ENCODE data around the gene BBS12.

Gene BBS12

DNA sequence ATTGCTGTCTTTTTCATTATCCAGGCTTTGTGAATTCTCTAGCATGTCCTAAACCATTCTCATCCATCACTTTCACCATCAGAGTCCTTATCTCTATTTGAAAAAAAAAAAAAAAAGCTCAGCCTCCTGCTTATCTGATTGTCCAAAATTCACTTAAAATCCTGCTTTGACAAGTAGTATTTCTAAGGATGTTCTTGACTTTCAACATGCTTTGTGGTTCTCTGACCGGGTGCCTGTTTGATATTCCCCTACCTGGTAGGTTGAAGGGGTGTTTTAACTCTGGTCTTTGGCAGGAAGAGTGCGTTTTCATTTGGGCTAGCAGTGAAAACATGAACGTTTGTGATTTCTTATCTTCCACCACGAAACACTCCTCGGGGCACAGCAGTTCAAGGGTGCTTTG, 17.3 kb upstream of the BBS12 start:
- no peak for DNase-seq (ENCODE audit: low spot score)

DNA sequence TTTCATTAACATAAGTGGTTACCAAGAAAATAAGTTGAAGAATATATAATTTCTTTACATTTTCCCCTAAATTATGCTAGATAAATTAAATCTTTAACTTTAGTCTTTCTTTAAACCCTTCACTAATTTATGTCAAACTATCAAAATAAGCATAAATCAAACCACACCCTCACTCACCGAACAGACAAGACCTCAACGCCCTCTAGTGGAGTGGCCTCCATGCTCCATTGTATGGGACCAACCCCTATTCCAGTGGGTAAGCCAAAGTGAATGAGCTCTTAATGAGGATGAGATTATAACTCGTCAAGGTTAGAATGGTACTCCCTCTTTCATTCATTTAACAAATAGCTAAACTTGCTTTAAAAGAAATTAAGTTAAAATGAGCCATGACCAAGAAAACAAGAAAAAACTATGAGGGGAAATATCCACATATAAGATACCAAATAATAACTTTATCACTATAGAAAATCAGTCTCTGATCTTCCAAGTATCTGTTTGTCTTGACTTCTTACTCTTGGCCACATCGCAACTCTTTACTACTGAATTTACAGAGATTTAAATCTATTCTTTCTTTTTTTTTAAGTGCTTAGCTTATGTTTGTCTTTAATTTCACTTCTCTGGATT, 15.6 kb upstream of the BBS12 start:
- peak; percentile 85 for DNase-seq (ENCODE audit: low spot score)

DNA sequence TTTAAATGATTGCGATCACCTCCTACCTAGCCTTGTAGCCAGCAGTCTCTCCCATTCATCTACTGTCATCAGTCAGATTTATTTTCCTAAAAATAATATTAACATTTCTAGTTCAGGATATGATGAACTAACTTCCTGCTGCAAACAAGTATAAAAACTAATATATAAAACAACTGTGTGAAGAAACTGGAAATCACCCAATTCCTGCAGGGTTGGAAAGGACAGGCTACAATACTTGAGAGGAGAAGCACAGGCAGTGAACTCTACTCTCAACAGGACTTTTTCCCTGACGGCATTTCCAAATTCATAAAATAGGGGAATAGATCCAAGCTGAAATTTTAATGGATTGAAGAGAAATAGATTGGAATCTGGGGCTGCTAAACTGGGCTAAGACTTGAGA, 14.2 kb upstream of the BBS12 start:
- no peak for DNase-seq (ENCODE audit: low spot score)

DNA sequence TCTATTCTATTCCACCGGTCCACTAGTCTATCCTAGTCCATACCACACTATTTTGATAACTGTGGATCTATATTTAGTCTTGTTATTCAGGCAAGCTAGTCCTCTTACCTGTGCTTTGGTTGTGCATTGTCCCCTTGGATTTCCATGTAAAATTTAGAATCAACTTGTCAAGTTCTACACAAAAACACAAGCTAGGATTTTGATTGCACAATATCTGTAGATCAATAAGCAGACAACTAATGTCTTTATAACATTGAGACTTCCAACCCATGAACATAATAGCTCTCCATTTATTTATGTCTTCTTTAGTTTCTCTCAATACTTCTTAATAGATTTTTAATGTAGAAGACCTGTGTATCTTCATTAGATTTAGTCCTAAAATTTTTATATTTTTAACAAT, 10.2 kb upstream of the BBS12 start:
- DNase-seq (ENCODE audit: low spot score) = no peak

DNA sequence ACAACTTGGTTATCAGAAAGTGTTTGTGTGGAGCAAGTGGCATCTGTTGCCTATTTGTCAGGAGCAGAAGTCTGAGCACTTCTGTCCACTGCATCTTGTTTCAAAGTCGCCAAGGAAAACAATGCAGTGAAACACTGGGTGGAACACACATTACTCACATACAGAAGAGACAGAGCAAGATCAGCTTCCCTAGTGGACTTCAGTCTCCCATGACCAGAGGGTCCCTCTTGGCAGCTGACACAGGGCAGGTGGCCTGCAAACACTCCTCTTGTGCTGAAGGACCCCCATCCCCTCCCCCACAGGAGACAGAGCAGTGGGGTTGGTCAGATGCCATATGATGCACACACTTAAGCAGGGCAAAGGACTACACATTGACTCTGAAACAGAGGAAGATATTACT, 3.6 kb upstream of the BBS12 start:
- peak; percentile 8 for DNase-seq (ENCODE audit: low spot score)

DNA sequence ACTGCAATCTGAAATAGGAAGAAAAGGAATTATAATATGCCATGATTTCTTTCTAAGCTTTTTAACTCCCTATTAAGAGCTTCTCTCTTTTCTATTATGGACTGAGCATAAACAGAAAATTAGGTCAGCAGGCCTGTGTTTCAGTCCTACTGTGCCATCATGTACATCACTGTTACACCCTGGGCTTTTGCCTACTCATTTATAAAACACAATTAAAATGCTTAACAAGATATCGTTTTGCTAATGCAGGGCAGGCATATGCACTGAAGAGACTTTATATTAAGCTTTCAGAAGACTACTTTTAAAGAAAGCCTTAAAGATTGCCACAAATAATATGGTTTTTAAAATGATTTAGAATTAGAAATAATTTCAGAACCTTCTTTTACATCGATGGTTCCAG, 828 bp upstream of the BBS12 start:
- peak; percentile 13 for DNase-seq (ENCODE audit: low spot score)

DNA sequence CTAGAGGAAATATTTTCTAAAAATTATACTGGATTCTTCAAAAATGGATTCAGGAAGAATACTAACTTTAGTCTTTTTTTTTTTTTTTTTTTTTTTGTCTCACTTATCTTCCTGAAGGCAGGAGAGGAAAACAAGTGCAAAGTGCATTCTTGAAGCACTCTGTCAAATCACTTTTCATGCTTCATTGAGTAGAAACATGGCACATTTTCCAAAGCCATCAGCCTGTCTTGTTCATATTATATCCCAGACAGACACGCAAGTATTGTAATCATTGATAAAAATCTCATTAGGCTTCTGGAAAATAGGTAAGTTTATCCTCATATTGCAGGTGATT, 1.2 kb downstream of the BBS12 start:
- DNase-seq (ENCODE audit: low spot score) = no peak

DNA sequence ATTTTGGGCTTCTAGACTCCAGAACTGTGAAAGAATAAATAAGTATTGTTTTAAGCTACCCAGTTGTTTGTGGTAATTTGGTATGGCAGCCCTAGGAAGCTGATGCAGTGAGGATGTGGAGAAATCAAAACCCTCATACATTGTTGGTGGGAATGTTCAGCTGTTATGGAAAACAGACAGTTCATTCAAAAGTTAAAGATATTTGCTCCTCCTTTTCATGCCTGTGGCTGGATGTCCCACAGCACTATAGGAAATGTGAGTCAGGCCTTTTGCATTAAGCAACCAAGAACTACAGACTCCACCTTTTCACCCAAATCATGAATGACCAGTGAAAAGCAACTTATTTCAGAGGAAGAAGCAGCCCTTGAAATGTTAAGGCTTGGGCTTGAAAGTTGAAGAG, 6.7 kb downstream of the BBS12 start:
- no peak for DNase-seq (ENCODE audit: low spot score)

DNA sequence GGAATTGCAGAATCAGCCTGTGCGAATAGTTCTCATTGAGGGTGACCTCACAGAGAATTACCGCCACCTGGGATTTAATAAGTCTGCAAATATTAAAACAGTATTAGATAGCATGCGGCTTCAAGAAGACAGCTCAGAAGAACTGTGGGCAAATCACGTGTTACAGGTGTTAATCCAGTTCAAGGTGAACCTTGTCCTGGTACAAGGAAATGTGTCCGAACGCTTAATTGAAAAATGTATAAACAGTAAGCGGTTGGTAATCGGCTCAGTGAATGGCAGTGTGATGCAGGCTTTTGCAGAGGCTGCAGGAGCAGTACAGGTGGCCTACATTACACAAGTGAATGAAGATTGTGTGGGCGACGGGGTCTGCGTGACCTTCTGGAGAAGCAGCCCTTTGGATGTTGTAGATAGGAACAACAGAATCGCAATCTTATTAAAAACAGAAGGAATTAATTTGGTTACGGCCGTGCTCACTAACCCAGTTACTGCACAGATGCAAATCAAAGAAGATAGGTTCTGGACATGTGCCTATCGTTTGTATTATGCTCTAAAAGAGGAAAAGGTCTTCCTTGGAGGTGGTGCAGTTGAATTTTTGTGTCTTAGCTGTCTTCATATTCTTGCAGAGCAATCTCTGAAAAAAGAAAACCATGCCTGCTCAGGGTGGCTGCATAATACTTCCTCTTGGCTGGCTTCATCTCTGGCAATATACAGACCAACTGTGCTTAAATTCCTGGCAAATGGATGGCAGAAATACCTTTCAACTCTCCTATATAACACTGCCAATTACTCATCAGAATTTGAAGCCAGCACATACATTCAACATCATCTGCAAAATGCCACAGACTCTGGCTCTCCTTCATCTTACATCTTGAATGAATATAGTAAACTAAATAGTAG, 10.7 kb downstream of the BBS12 start:
- no peak for DNase-seq (ENCODE audit: low spot score)

DNA sequence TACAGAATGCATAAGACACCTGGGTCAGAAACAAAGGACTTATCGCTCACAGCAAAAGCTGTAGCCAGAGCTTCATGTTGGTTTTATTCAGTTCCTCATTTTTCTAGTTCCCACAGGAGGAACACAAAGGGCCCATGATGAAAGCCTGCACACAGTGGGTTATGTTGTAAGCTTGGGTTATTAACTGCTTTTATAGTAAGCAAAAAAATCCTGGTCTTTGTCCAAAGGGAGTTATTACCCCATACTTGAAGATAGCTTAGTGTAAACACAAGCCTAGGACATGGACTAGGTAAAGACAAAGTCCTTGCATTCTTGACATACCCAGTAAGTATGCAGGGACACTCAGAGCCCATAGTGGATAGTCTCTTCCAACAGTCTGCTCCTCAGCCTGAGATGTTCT, 11.7 kb downstream of the BBS12 start:
- DNase-seq (ENCODE audit: low spot score) = peak; percentile 40

DNA sequence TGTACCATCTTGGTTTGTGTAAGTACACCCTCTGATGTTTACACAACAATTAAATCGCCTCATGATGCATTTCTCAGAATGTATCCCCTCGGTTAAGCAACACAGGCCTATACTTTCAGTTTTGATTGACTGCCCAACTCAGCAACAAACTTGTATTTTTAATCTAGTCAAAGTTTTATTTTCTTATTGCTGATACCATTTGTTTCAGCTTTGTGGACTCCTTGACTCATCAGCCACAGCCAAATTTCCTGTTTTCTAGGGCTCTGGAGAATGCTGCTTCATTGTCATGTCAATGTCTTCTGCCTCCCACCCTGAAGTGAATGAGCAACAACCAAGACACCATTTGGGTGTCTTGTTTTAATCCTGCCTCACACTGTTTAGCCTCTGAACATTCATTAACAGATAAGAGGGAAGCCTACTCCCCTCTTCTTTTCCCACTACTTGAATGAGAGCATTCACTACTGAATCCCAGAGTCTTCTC, 14.0 kb downstream of the BBS12 start:
- no peak for DNase-seq (ENCODE audit: low spot score)

DNA sequence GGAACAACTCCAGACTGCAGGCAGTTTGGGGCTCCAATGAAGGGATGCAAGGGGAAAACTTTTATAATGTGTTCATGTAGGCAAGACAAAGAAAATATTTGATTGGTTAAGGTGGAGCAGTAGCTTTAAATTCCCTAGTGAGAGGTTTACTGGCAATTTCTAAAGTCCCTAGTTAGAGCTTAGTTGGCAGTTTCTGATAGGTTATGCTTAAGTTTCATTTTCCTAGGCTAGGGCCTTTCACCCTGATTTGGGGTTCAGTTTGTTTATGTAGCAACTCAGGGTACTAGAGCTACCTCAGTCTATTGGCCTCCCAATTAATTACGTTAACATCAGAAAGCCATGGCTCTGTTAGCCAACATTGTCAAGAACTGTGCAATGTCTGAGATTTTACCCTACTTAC, 14.6 kb downstream of the BBS12 start:
- no peak for DNase-seq (ENCODE audit: low spot score)

DNA sequence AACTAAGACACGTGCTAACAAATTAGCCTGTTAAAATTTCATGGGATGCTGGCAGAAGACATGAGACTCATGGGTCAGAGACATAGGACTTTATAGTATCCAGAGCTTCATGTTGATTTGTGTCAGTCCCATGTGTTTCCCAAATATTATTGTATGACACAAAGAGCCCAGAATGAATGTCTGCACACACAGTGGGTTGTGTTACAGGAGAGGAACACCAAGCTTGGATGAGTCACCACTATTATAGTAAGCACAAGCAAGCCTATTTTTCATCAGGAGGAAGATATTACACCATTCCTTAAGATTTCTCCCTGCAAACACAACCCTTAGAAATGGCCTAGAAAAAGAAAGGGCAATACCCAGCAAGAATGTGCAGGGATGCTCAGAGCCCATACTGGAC, 15.4 kb downstream of the BBS12 start:
- DNase-seq (ENCODE audit: low spot score) = no peak

DNA sequence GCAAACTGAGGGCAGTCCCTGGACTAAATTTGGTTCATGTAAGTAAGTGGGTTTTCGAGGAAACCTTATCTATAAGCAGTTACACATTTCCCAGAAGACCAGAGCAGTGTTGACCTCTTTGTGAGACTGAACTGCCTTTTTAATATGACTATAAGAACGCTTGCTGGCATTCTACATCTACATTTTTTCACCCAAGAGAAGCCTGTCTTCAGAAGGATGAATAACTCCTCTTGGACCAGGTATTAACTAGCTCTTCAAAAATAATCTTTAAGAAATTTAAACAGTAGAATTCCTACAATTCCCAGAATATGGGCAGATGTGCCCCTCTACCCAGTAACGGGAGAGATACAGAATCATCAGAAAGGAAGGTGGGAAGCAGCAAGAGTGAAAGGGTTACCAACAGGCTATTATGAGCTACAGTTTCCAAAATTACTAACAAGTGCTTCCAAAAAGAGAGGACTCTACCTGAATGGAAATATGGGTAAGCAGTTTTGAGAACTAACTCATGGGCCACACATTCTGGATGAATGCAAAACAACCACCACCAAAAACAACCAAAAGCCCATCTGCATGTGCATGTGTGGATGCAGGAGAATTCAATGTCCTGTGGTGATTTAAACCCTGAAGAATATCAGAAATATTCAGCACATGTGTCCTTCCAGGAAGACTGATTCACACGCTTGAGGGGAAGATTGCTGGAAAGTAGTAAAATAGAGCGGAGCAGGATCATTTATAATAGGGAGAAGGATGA, 17.4 kb downstream of the BBS12 start:
- DNase-seq (ENCODE audit: low spot score) = no peak

DNA sequence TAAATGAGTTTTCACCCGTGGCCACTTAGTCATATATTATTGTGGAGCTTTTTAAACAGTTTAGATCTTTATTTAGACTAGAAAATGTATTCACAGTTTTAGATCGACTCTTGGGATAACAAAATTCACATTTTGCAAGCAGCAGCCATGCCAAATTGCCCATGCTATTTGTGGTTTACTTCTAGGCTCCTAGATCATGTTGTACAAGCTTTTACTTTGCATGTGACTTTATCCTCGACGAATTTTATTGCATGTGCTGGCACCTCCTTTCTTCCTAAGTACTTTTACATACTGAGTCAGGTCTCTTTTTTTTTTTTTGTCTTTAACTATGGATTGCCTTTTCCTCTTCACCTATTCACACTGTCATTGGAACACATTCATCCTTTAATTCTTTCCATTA, 23.2 kb downstream of the BBS12 start:
- DNase-seq (ENCODE audit: low spot score) = no peak

DNA sequence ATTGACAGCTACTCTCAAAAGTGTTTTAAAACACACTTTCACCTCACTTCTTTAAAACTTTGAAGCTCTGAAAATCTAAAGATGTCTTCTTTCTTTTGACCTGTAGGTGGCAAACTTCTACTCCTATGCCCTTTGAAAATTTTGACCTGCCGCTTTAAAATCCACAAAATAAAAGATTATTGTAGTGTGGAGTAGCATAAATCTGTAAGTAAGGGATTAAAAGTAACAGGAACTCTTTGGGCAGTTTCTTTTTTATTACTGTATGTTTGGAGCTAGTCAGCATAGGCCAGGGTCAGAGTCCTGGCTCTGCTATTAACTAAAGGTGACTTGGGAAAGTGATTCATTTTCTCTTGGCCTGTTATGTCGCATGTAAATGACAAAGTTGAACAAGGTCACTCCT, 25.5 kb downstream of the BBS12 start:
- DNase-seq (ENCODE audit: low spot score) = peak; percentile 51

DNA sequence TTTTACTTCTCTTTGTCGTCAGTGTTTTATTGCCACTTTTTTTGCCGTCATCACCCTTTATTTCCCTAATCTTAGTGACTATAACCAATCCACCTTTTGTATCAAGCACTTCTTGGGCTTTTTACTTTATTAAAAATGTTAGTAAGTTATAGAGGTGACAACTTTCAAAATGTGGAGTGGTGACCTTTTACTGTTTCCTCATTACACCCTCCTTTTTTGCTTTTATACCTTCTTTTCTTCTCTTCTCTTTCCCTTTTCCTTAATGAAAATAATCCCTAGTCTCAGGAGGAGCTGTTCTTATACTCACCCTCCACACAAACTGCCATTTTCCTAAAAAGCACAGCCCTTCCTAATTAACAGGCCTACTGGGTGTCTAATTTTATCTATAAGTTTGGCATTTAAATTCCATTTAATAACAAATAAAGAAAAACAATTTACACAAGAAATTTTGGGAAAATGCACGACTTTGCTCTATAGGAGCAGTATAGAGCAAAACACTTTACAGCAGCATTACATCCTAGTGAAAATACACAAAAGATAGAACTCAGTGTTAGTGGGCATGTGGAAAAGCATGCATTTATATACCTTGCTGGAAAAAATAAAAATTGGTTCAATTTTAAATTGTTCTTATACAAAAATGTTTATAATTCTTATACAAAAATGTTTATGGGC, 27.3 kb downstream of the BBS12 start:
- no peak for DNase-seq (ENCODE audit: low spot score)

DNA sequence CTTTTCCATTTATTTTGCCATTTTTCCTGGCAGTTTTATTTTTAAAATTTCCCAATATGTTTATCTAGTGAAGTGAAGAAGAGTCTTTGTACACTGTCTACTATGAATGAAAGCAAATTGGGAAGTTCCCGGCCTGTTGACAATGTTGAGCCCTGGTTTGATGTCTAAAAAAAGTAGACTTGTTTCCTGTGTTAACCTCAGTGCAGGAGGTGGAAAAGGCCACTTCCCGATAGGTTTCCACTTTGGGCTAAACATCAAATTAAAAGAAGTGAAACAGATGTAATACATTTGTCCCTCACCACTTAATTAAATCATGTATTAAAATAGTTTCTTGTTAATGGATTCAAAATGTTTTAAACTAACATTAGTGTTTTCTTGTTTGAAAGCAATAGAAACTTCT, 30.0 kb downstream of the BBS12 start:
- DNase-seq (ENCODE audit: low spot score) = peak; percentile 75

DNA sequence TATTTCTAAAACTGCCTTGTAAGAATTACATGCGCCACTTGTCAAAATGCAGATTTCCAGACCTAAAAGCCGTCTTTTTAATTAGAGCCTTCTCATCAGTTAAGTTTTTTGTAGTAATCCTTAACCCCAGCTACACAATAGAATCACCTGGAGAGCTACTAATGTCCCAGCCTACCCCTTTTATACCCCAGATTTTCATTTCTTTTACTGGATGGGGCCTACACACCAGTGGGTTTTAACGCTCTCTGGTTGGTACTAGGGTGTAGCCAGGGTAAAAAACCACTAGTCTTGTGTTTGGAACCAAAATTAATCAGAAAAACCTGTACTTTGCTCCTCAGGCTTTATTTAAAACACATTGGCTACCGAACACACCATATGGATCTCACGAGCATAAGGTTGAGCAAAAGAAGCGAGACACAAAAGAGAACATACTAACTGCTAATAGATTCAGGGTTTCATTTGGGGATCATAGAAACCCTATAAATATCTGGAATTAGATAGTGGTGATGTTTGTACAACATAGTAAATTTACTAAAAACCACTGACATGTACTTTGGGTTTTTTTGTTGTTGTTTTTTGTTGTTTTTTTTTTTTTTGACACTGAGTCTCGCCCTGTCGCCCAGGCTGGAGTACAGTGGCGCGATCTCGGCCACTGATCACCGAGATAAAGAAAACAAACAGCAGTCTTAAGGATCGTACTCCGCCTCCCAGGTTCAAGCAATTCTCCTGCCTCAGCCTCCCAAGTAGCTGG, 30.6 kb downstream of the BBS12 start:
- DNase-seq (ENCODE audit: low spot score) = no peak

DNA sequence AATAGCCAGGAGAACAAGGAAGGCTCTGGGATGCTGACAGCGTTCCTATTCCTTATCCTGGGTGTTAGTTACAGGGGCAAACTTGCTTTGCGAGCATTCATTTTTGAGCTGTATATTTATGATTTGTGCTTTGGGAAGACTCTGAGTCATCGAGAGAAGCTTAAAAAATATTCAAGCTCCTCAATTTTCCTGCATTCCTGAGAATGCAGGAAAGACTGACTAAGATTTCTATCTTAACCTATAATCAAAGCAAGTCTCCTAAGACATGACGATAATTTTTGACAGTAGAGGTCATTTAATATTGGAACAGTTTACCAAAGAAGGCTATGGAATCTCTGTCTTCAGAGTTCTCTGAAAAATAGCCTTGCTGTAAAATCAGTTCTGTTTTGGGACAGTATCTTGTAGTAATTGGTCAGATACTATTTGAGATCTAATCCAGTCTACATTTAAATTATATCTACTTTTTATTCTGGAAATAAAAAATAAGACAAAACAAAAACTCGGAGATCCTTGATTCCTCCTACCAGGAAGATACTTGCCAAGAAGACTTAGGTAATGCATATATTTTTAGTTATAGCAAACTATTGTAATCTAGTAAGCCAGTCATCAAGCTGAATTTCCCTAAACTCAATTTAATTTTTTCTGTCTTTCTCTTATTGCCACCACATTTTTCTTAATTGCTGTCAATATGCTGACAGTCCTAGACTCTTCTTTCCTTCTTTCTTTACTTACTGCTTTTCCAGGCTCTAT, 31.7 kb downstream of the BBS12 start:
- no peak for DNase-seq (ENCODE audit: low spot score)

DNA sequence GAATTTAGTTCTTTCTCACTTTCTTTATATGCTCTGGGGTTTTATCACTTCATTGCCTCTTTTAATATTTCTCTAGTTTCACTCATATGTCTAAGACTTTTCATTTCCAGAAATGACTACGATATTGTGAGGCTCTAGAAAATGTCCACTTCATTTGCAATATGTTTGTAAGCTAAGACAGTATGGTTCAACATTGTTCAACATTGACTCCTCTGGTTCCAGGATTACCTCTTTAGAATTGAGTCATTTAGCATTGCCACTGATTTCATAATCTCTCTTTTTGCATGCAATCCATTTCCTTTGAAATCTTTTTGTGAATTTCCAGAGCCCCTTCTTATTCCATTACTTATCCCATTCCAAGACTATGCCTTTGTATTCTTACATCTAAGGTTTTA, 32.3 kb downstream of the BBS12 start:
- DNase-seq (ENCODE audit: low spot score) = no peak
